SH-SY5Y (cell line): Measurements from ENCODE around the gene PCNX2.

ENCODE experiments used
- GATA2 ChIP-seq: IDR thresholded peaks from 2 replicates; pipeline ENCODE4 v1.6.1; 2011; ENCODE audit warnings: mild to moderate bottlenecking, low read depth, low read length
- GATA3 ChIP-seq: IDR thresholded peaks from 2 replicates; pipeline ENCODE4 v1.6.1; 2011; ENCODE audit warnings: low read depth, mild to moderate bottlenecking, low read length, moderate library complexity

GRCh38 chr1:233063462-233063861 lies 232.1 kb downstream of the PCNX2 start:
- TF ChIP-seq GATA3 (no peak), GATA2 (no peak)
